ENCODE data around the gene EPB41L4A.

GRCh38 chr5:112371067-112371466 is 48.0 kb downstream of the EPB41L4A start:
- TF ChIP-seq EZH2phosphoT487 (IDR thresholded peaks at IDR 0.05; ENCODE audit: low read depth, severe bottlenecking, unreplicated experiment) (no peak), CTCF (IDR thresholded peaks at IDR 0.05; ENCODE audit: poor library complexity) (no peak)
